ENCODE measurements around the gene TRIM74.
"Not testable (repeated sequence)": the region's sequence is repeated elsewhere in the genome, so short reads cannot be mapped to it uniquely, and the experiment has no call there.

- not testable (repeated sequence) for TF ChIP-seq POLR2A, SPI1 (IDR thresholded peaks at IDR 0.05; ENCODE audit: low read depth, low read length)
These were observed 26.2 kb upstream of the TRIM74 start for GRCh38 chr7:72995484-72995883.
